Ovary (tissue), 9 donors: ENCODE data around the gene KIF26A. TPM values are rescaled to one million over a fixed set of nuclear protein-coding genes. Genes with fewer than 3 reads are reported as not detected.

Experiments
- DNase-seq, 5 donors: peaks; one replicate each; pipeline ENCODE4 v3.0.0-alpha.2; 2019 to 2020
- H3K27ac ChIP-seq, 2 donors: fragments of 200-600 bp; one replicate each; pipeline versions ENCODE4 v1.5.1 to v1.8.0; 2019 to 2022
- H3K27me3 ChIP-seq: fragments of 200-600 bp; one replicate; pipeline ENCODE4 v1.8.0; 2022
- H3K36me3 ChIP-seq: fragments of 200-600 bp; sonication (generic); one replicate; pipeline ENCODE4 v1.5.1; 2019
- H3K4me1 ChIP-seq: one replicate; pipeline ENCODE4 v1.8.1; 2013; ENCODE audit warnings: mild to moderate bottlenecking, moderate library complexity; ENCODE audit not compliant: insufficient read depth
- H3K4me3 ChIP-seq: fragments of 200-600 bp; sonication (generic); one replicate; pipeline ENCODE4 v1.5.1; 2017
- H3K9me3 ChIP-seq, 2 donors: fragments of 200-600 bp in 1 of 2; sonication (generic) in 1 of 2; one replicate each; pipeline versions ENCODE4 v1.5.1 to v1.8.1; 2013 to 2019; ENCODE audit warnings: mild to moderate bottlenecking in 1 of 2, moderate library complexity in 1 of 2
- EP300 ChIP-seq: sonication (generic); formaldehyde crosslinking; IDR thresholded peaks from one replicate; pipeline ENCODE4 v1.6.1; 2017; ENCODE audit warnings: antibody characterized with exemption
- POLR2A ChIP-seq: fragments of 450-650 bp; IDR thresholded peaks from one replicate; pipeline ENCODE4 v1.6.1; 2017; ENCODE audit warnings: antibody characterized with exemption, mild to moderate bottlenecking, moderate library complexity
- WGBS, 3 donors: extraction: QIAGEN DNeasy Blood & Tissue Kit in 1 of 3; methylation state at CpG; one replicate each; pipeline versions ENCODE4 v1.1.5 to v1.1.7; 2013 to 2017; 5-methylcytosine and 5-hydroxymethylcytosine counted together
- intact Hi-C, 4 donors: fragments of 100-400 bp; cut with DNase I; formaldehyde crosslinking; loops; one replicate each; pipeline versions ENCODE4 v1.11.0 to v1.15.1; 2022 to 2023
- polyA plus RNA-seq, 2 donors: library from polyadenylated mRNA; stranded (reverse); fragments of 200-250 nt in 1 of 2; fragments of 350-450 nt in 1 of 2; fragmentation: Illumina TruSeq in 1 of 2; extraction: RNeasy Lipid Tissue Mini Kit (QIAGEN cat#74804) in 1 of 2; gene quantifications; one replicate each; pipeline ENCODE4 v1.2.3, GENCODE V29; 2013 to 2014
- total RNA-seq, 7 donors: library from RNA; depleted of rRNA in 2 of 7; stranded (reverse); fragments of >200 nt in 2 of 7; fragmentation: NEBNext Ultra II Directional in 3 of 7; extraction: Animal tissue kit (Norgen Biotek cat#: 25700) in 3 of 7; gene quantifications; one replicate each; pipeline versions ENCODE4 v1.1.0 to v1.2.4, GENCODE V29; 2016 to 2023
- TF ChIP-seq, protein P1 (sequence below), 3 donors: fragments of 450-650 bp in 2 of 3; fragments of 200-600 bp in 1 of 3; IDR thresholded peaks; one replicate each; pipeline versions ENCODE4 v1.5.1 to v1.8.0; 2016 to 2022; ENCODE audit warnings: antibody characterized with exemption in 3 of 3, mild to moderate bottlenecking in 1 of 3
- donor health status: DM: no; HTN: no; CAD: no; lungs with moderate emphysema.
- donor health status: DM: no; HTN: no; CAD: no.
- donor health status: Bipolar disorder and iron deficiency.
- donor health status: DM: yes; HTN: yes; CAD: no.
- donor health status: DM: no; HTN: no; CAD: no.
- donor health status: DM: yes; HTN: yes; CAD: no.

KIF26A gene
- total and polyA plus RNA-seq, 9 donors: 0.32 to 16.8 (median 5.8) TPM

DNA sequence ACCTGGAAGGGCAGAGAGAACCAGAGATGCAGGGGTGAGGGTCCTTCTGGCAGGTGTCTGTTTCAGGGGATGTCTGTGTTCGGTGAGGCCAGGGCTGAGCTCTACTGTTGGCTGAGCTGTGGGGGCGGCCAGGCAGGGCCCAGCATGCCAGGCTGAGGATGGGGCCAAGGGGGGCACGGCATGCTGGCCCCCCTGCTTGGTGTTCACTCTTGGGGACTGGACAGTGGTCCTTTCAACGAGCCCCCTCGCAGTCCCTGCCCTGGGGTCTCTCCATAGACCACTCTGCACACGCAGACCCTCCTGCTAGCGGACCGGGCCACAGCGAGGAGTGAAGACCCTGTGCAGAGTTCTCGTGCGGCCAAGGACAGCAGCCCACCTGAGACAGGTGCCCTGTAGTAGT is 56.3 kb downstream of the KIF26A start:
- Histone ChIP-seq H3K27ac (no peak overlapping the region), H3K9me3 (no peaks in the 10 kb centered on the region), H3K4me1 (no peaks in the 10 kb centered on the region), H3K4me3 (no peak overlapping the region), H3K27me3 (no peaks in the 10 kb centered on the region), H3K36me3 (no peaks in the 10 kb centered on the region)
- 90 to 95% (median 91%) methylated on average over 9 to 11 of the region's 11 CpGs for WGBS, 3 donors
- intact Hi-C loops: no loop called here
- TF ChIP-seq, protein P1, sequence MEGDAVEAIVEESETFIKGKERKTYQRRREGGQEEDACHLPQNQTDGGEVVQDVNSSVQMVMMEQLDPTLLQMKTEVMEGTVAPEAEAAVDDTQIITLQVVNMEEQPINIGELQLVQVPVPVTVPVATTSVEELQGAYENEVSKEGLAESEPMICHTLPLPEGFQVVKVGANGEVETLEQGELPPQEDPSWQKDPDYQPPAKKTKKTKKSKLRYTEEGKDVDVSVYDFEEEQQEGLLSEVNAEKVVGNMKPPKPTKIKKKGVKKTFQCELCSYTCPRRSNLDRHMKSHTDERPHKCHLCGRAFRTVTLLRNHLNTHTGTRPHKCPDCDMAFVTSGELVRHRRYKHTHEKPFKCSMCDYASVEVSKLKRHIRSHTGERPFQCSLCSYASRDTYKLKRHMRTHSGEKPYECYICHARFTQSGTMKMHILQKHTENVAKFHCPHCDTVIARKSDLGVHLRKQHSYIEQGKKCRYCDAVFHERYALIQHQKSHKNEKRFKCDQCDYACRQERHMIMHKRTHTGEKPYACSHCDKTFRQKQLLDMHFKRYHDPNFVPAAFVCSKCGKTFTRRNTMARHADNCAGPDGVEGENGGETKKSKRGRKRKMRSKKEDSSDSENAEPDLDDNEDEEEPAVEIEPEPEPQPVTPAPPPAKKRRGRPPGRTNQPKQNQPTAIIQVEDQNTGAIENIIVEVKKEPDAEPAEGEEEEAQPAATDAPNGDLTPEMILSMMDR (IDR thresholded peaks at IDR 0.05): no peak
- TF ChIP-seq POLR2A (no peak), EP300 (no peak)
- no peak for DNase-seq

DNA sequence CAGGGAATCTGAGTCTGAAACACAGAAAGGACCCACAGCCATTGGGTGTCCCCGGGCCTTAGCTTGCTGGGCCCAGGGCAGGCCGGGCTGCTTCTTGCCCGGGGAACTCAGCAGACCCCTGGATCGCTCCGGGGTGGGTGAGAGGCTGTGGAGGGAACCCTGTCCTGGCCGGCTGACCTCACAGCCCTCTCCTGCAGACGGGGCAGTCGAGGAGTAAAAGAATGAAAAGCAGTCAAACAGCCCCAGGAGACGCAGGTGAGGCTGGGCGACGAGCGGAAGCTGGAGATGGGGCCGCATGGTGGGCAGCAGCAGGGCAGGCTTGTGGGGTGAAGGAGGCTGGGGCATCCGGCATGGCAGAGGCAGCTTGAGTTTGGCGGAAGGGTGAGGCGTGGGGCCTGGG is 57.0 kb downstream of the KIF26A start:
- Histone ChIP-seq H3K4me3 (no peak overlapping the region), H3K27me3 (no peaks in the 10 kb centered on the region), H3K9me3 (no peaks in the 10 kb centered on the region), H3K27ac (no peak overlapping the region), H3K4me1 (no peaks in the 10 kb centered on the region), H3K36me3 (no peaks in the 10 kb centered on the region)
- intact Hi-C loops: no loop called here
- TF ChIP-seq POLR2A (no peak), EP300 (no peak)
- TF ChIP-seq, protein P1 (IDR thresholded peaks at IDR 0.05): no peak
- WGBS, 3 donors: 88 to 91% (median 90%) methylated on average over 16 of the region's 16 CpGs
- DNase-seq: no peak

DNA sequence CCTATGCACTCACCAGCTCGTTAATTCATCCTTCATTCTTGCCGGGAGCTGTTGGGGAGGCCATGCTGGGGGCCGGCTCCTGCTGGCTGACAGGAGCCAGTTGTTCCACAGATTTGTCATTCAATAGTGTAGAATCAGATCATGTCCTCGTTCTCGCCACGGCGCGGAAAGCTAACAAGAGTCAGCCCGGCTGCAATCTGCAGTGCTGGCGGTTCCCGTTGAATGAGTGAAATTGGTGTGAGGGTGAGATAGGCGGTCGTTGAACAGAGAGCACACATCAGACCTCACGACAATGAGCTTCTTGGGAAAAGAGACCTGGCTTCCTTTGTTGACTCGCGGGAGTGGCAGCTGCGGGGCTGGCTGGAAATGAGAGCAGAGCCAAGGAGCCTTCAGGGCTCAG is 57.5 kb downstream of the KIF26A start:
- intact Hi-C loops: no loop called here
- DNase-seq: no peak
- no peak overlapping the region for H3K27ac ChIP-seq

DNA sequence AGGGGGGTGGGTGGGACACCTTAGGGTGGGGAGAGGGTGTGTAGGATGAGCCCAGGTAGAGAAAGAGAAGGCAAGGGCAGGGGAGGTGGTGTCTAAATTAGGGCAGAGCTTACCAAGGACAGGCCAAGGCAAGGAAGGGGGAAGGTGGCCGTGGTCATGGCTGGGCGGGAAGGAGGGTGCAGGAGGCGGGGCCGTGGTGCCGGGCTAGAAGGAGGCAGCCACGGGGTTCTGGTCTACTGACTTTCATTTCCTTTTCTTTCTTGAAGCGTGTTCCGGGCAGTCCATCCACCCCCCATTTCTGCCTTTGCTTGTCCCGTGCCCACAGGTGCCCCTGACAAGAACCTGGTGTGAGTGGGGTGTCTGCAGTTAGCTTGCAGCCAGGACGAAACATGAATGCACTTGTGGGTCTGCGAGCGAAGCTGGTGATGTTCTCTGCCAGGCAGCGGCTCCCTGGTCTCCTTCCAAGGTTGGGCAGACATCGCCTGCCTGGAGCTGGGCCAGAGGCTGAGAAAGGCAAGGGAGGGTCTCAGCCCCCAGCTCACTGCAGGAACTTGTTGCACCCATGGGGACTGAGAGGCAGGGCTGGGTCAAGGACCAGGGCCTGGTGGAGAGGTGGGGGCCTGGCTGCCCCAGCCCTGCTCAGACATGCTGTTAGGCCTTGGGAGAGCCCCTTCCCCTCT is 58.2 kb downstream of the KIF26A start:
- Histone ChIP-seq H3K27me3 (no peaks in the 10 kb centered on the region), H3K4me3 (no peak overlapping the region), H3K9me3 (no peaks in the 10 kb centered on the region), H3K4me1 (no peaks in the 10 kb centered on the region), H3K27ac (no peak overlapping the region), H3K36me3 (no peaks in the 10 kb centered on the region)
- TF ChIP-seq POLR2A: no peak
- TF ChIP-seq, protein P1 (IDR thresholded peaks at IDR 0.05): no peak
- TF ChIP-seq EP300: no peak
- intact Hi-C loops: no loop called here
- 46 to 64% (median 47%) methylated on average over 14 of the region's 14 CpGs for WGBS, 3 donors
- DNase-seq: no peak

More for the DNA sequence above, 57.5 kb downstream of the KIF26A start:
- TF ChIP-seq POLR2A (no peak), EP300 (no peak)
- TF ChIP-seq, protein P1 (IDR thresholded peaks at IDR 0.05): no peak
- 40 to 48% (median 44%) methylated on average over 17 of the region's 17 CpGs for WGBS, 3 donors
- Histone ChIP-seq H3K4me3 (no peak overlapping the region), H3K4me1 (no peaks in the 10 kb centered on the region), H3K27me3 (no peaks in the 10 kb centered on the region), H3K9me3 (no peaks in the 10 kb centered on the region), H3K36me3 (no peaks in the 10 kb centered on the region)
